Measurements from ENCODE around the gene POM121L12.

DNA sequence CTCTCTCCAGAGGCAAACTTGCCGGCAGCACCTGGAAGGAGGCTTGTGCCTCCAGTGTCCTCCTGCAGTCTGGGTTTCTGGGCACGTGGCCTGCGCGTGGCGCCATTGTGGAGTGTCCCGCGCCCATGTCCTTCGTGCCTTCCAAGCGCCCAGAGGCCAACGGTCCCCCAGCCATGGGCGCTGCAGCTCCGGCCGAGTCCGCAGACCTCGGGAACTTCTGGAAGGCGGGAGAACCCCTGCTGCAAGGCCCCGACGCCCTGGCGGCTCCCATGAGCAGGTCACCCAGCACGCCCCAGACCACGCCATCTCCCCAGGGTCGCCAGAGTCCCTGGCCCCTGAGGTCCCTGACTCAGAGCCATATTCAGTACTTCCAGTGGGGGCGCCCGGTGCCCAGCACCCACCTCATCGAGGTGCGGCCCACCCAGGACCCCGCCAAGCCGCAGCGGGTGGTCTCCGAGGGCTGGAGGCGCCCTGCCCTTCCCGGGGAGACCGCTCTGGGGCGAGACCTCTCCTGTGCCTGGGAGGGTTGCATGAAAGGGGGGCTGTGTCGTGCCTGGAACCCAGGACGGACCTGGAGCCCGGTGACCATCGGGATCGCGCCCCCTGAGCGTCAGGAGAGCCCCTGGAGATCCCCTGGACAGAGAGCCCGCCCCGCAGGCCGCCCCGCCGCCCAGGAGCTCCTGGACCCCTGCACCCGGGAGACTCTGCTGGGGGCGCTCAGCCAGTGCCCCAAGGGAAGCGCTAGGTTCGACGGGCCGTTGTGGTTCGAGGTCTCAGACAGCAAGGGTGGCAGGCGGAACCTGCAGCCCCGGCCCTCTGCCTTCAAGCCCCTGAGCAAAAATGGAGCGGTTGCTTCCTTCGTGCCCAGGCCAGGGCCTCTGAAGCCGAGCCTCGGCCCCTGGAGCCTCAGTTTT, at the start of gene POM121L12:
- TF ChIP-seq, protein P1, sequence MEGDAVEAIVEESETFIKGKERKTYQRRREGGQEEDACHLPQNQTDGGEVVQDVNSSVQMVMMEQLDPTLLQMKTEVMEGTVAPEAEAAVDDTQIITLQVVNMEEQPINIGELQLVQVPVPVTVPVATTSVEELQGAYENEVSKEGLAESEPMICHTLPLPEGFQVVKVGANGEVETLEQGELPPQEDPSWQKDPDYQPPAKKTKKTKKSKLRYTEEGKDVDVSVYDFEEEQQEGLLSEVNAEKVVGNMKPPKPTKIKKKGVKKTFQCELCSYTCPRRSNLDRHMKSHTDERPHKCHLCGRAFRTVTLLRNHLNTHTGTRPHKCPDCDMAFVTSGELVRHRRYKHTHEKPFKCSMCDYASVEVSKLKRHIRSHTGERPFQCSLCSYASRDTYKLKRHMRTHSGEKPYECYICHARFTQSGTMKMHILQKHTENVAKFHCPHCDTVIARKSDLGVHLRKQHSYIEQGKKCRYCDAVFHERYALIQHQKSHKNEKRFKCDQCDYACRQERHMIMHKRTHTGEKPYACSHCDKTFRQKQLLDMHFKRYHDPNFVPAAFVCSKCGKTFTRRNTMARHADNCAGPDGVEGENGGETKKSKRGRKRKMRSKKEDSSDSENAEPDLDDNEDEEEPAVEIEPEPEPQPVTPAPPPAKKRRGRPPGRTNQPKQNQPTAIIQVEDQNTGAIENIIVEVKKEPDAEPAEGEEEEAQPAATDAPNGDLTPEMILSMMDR (conservative IDR thresholded peaks at IDR 0.05 in 1 of 2, IDR thresholded peaks at IDR 0.05 in 1 of 2; ENCODE audit: low read depth in 1 of 2, low read length in 2 of 2) = no peak
- TF ChIP-seq EZH2 (IDR thresholded peaks at IDR 0.05; ENCODE audit: low read length, missing control alignments) = no peak

Data from fibroblast of lung (primary cell).